GM10248 (cell line): Measurements from ENCODE around the gene MPPED2.

ENCODE experiments used
- CTCF ChIA-PET: fragments of 300-600 bp; sonication (Branson Sonifier 250); formaldehyde crosslinking; extraction: SDS; loops from one replicate; lab custom pipeline; 2021; ENCODE audit warnings: antibody characterized with exemption; lab: Yijun Ruan, JAX
- POLR2A ChIA-PET: fragments of 350-650 bp; sonication (Branson Sonifier 250); formaldehyde crosslinking; extraction: SDS; loops from one replicate; lab custom pipeline; 2020; ENCODE audit warnings: antibody characterized with exemption; lab: Yijun Ruan, JAX
- DNase-seq: peaks from one replicate; pipeline ENCODE4 v3.0.0; 2012; ENCODE audit errors: extremely low spot score
- CTCF ChIP-seq: IDR thresholded peaks from 2 replicates; pipeline ENCODE4 v1.5.1; 2012; ENCODE audit warnings: mild to moderate bottlenecking, low read depth; ENCODE audit errors: extremely low read depth, missing control alignments, control extremely low read depth

MPPED2 gene

GRCh38 chr11:30522536-30523243, 63.5 kb downstream of the MPPED2 start:
- no peak for TF ChIP-seq CTCF
- no peak for DNase-seq
- CTCF ChIA-PET: interaction anchor here (1.1 kb wide), 1 partner anchor 8 kb away, joined by 3 read pairs; no protein-coding TSS in a partner anchor
- POLR2A ChIA-PET: no interaction called here

- ChIA-PET CTCF (no interaction called here), POLR2A (no interaction called here)
- DNase-seq: no peak
- TF ChIP-seq CTCF: no peak
These were observed 64.7 kb downstream of the MPPED2 start for GRCh38 chr11:30521297-30522071.

GRCh38 chr11:30513087-30513486, 73.1 kb downstream of the MPPED2 start:
- ChIA-PET CTCF (no interaction called here), POLR2A (no interaction called here)
- DNase-seq: no peak
- no peak for TF ChIP-seq CTCF

GRCh38 chr11:30511408-30511807, 74.7 kb downstream of the MPPED2 start:
- ChIA-PET CTCF (interaction anchor here (1.0 kb wide), 1 partner anchor 22 kb away, joined by 4 read pairs; no protein-coding TSS in a partner anchor), POLR2A (no interaction called here)
- DNase-seq: no peak

GRCh38 chr11:30510750-30511149, 75.4 kb downstream of the MPPED2 start:
- no peak for DNase-seq
- CTCF ChIA-PET: interaction anchor here (1.8 kb wide), 1 partner anchor 8 kb away, joined by 4 read pairs; no protein-coding TSS in a partner anchor
- POLR2A ChIA-PET: no interaction called here
- no peak for TF ChIP-seq CTCF

More at GRCh38 chr11:30511408-30511807, 74.7 kb downstream of the MPPED2 start:
- no peak for TF ChIP-seq CTCF

- POLR2A ChIA-PET: no interaction called here
- TF ChIP-seq CTCF: no peak
- DNase-seq: no peak
- CTCF ChIA-PET: interaction anchor here (1.8 kb wide), 1 partner anchor 10 kb away, joined by 4 read pairs; no protein-coding TSS in a partner anchor
These were observed 76.8 kb downstream of the MPPED2 start for GRCh38 chr11:30509364-30509763.
